Glutamatergic neuron (in vitro differentiated cells): ENCODE results near the gene NRXN3. TPM values are rescaled to one million over a fixed set of nuclear protein-coding genes. Genes with fewer than 3 reads are reported as not detected.

Source experiments
- DNase-seq: peaks from one replicate; pipeline ENCODE4 v3.0.0; 2022
- H3K27ac Mint-ChIP-seq: one replicate; pipeline ENCODE4 v1.8.0; 2020; ENCODE audit warnings: mild to moderate bottlenecking, mixed read lengths, inconsistent platforms; ENCODE audit not compliant: unreplicated experiment
- H3K27me3 Mint-ChIP-seq: one replicate; pipeline ENCODE4 v1.8.0; 2020; ENCODE audit warnings: mild to moderate bottlenecking, moderate library complexity, mixed read lengths, inconsistent platforms; ENCODE audit not compliant: unreplicated experiment
- H3K36me3 Mint-ChIP-seq: one replicate; pipeline ENCODE4 v1.8.0; 2020; ENCODE audit warnings: mild to moderate bottlenecking, mixed read lengths, inconsistent platforms; ENCODE audit not compliant: unreplicated experiment
- H3K4me1 Mint-ChIP-seq: one replicate; pipeline ENCODE4 v1.8.0; 2020; ENCODE audit warnings: mild to moderate bottlenecking, low read depth, mixed read lengths, inconsistent platforms; ENCODE audit not compliant: unreplicated experiment
- H3K4me3 Mint-ChIP-seq: one replicate; pipeline ENCODE4 v1.8.0; 2020; ENCODE audit warnings: mild to moderate bottlenecking, mixed read lengths, inconsistent platforms; ENCODE audit not compliant: unreplicated experiment
- H3K9me3 Mint-ChIP-seq: one replicate; pipeline ENCODE4 v1.8.0; 2020; ENCODE audit warnings: mild to moderate bottlenecking, moderate library complexity, mixed read lengths, inconsistent platforms; ENCODE audit not compliant: unreplicated experiment
- total RNA-seq: library from RNA; stranded (reverse); fragmentation: NEBNext Ultra II Directional; extraction: Animal tissue kit (Norgen Biotek cat#: 25700); gene quantifications from one replicate; pipeline ENCODE4 v1.2.1, GENCODE V29; 2021; ENCODE audit not compliant: unreplicated experiment
- TF ChIP-seq, protein P1 (sequence below): fragments of 200-600 bp; sonication (generic); IDR thresholded peaks from one replicate; pipeline ENCODE4 v1.5.0; 2021; ENCODE audit not compliant: partially characterized antibody, unreplicated experiment

The NRXN3 gene
- total RNA-seq, 1 donor from 2014 or later: 1.2 TPM

DNA sequence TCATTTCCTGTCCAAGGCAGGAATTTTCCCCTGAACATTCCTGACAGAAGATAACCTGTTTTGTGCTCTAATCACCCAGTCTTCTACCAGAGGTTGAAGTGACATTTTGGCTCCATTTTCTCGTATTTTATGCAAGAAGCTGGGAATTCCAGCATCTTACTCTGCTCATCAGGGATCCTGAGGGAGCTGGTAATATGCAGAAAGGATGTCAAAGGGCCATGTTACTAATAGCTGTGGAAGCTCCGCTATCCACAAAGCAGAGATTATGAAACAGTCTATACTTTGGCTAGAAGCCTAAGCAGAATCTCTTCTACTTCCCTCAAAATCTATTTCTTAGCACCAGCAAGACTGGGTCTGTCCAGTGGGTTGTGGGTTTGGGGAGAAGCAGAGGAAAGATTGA is 1428.2 kb downstream of the NRXN3 start:
- Mint-ChIP-seq H3K27ac (no peak overlapping the region), H3K36me3 (no peaks in the 10 kb centered on the region), H3K4me3 (no peak overlapping the region), H3K9me3 (no peaks in the 10 kb centered on the region), H3K4me1 (no peaks in the 10 kb centered on the region), H3K27me3 (no peaks in the 10 kb centered on the region)
- TF ChIP-seq, protein P1, sequence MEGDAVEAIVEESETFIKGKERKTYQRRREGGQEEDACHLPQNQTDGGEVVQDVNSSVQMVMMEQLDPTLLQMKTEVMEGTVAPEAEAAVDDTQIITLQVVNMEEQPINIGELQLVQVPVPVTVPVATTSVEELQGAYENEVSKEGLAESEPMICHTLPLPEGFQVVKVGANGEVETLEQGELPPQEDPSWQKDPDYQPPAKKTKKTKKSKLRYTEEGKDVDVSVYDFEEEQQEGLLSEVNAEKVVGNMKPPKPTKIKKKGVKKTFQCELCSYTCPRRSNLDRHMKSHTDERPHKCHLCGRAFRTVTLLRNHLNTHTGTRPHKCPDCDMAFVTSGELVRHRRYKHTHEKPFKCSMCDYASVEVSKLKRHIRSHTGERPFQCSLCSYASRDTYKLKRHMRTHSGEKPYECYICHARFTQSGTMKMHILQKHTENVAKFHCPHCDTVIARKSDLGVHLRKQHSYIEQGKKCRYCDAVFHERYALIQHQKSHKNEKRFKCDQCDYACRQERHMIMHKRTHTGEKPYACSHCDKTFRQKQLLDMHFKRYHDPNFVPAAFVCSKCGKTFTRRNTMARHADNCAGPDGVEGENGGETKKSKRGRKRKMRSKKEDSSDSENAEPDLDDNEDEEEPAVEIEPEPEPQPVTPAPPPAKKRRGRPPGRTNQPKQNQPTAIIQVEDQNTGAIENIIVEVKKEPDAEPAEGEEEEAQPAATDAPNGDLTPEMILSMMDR: no peak
- DNase-seq: no peak

DNA sequence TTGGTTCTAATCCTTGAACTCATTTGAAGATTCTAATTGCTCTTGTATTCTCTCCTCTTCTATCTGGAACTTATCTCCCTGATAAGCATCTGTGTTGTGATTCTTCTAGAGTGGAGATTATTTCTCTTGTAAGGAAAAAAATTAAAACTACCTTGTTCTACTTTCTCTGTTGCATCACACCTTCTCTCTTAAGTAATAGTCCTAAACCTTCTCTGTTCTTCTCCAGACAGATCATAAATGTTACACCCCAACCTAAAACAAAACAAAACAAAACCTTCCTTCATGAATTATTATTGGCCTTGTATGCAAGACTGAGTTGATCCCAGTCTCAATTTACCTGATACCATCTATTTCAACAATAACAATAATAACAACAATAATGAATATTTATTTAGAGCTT is 1429.1 kb downstream of the NRXN3 start:
- H3K27ac Mint-ChIP-seq: no peak overlapping the region
- no peaks in the 10 kb centered on the region for H3K27me3 Mint-ChIP-seq
- no peaks in the 10 kb centered on the region for H3K9me3 Mint-ChIP-seq
- H3K4me1 Mint-ChIP-seq: no peaks in the 10 kb centered on the region
- no peak for DNase-seq
- TF ChIP-seq, protein P1: no peak
- H3K4me3 Mint-ChIP-seq: no peak overlapping the region
- no peaks in the 10 kb centered on the region for H3K36me3 Mint-ChIP-seq

DNA sequence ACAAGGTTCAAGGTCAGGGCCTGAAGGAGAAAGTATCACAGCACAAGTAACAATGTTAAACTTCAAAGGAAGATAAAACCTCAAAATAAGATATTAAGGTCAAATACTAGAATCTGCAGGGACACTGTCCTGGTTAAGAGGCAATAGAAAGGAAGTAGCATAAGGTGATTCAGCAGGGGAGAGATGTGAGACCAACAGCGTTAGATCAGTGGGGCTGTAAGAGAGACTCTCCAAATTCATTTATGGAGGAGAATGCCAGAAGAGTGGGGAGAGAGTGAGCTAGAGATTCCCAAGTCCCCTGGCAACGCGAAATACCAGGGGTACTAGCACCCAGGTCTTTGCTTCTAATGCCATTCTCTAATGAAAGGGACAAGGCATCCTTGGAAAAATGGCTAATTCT is 1430.2 kb downstream of the NRXN3 start:
- Mint-ChIP-seq H3K27ac (no peak overlapping the region), H3K36me3 (no peaks in the 10 kb centered on the region), H3K9me3 (no peaks in the 10 kb centered on the region), H3K27me3 (no peaks in the 10 kb centered on the region), H3K4me3 (no peak overlapping the region), H3K4me1 (no peaks in the 10 kb centered on the region)
- no peak for DNase-seq
- TF ChIP-seq, protein P1: no peak

DNA sequence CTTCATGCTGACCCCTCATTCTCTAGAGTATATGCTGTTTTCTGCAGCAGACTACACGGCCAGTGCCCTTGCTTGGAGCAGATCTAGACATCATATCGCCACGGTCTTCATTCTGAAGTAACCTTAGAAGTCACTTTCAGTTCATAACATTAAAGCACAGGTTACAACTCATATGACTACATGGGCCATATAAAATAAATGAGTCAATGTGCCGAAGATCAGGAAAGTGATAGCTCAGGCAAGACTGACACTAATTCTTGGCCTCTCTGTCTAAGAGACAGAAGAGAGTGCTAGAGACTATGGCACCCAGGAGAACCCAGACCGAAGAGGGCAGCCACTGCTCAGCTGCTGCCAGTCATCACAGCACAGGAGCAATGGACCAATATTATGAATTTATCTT is 1431.4 kb downstream of the NRXN3 start:
- no peaks in the 10 kb centered on the region for H3K9me3 Mint-ChIP-seq
- no peak overlapping the region for H3K27ac Mint-ChIP-seq
- H3K4me1 Mint-ChIP-seq: no peaks in the 10 kb centered on the region
- DNase-seq: no peak
- H3K27me3 Mint-ChIP-seq: no peaks in the 10 kb centered on the region
- no peaks in the 10 kb centered on the region for H3K36me3 Mint-ChIP-seq
- TF ChIP-seq, protein P1: no peak
- no peak overlapping the region for H3K4me3 Mint-ChIP-seq

DNA sequence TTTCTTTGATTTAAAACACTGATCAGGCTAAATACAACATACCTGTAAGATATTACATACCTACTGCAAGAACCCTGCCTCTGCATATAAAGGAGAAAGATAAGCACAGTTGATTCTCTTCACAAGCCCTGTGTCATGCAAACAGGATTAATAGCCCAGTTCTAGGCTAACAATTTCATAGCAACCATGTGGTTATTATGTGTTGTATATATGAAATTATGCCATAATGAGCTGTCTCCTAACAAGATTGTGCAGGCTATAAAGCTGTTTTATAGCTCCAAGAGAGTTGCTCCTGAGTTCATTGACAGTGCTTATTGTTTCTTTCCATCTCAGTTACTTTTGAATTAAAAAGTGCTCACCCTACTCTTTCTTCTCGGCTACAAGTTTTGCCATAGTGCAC is 1431.9 kb downstream of the NRXN3 start:
- H3K36me3 Mint-ChIP-seq: no peaks in the 10 kb centered on the region
- DNase-seq: no peak
- TF ChIP-seq, protein P1: no peak
- H3K27ac Mint-ChIP-seq: no peak overlapping the region
- no peaks in the 10 kb centered on the region for H3K9me3 Mint-ChIP-seq
- H3K4me1 Mint-ChIP-seq: no peaks in the 10 kb centered on the region
- no peaks in the 10 kb centered on the region for H3K27me3 Mint-ChIP-seq
- no peak overlapping the region for H3K4me3 Mint-ChIP-seq
